Measurements from ENCODE around the gene FURIN.

FURIN gene

GRCh38 chr15:90876046-90876445 lies 7.7 kb downstream of the FURIN start:
- DNase-seq (ENCODE audit: extremely low read depth, low read depth), result no peak

GRCh38 chr15:90876512-90877170 lies 8.3 kb downstream of the FURIN start:
- TF ChIP-seq CTCF (IDR thresholded peaks at IDR 0.05; ENCODE audit: low read depth, low read length), result no peak
- DNase-seq (ENCODE audit: extremely low read depth, low read depth), result no peak

More at GRCh38 chr15:90876046-90876445, 7.7 kb downstream of the FURIN start:
- no peak for TF ChIP-seq CTCF (IDR thresholded peaks at IDR 0.05; ENCODE audit: low read depth, low read length)

GRCh38 chr15:90877315-90877714 lies 8.9 kb downstream of the FURIN start:
- no peak for DNase-seq (ENCODE audit: extremely low read depth, low read depth)

GRCh38 chr15:90877996-90878395 lies 9.6 kb downstream of the FURIN start:
- no peak for TF ChIP-seq CTCF (IDR thresholded peaks at IDR 0.05; ENCODE audit: low read depth, low read length)
- DNase-seq (ENCODE audit: extremely low read depth, low read depth), result no peak

More at GRCh38 chr15:90877315-90877714, 8.9 kb downstream of the FURIN start:
- no peak for TF ChIP-seq CTCF (IDR thresholded peaks at IDR 0.05; ENCODE audit: low read depth, low read length)

- no peak for TF ChIP-seq CTCF (IDR thresholded peaks at IDR 0.05; ENCODE audit: low read depth, low read length)
- no peak for DNase-seq (ENCODE audit: extremely low read depth, low read depth)
Measured at GRCh38 chr15:90878660-90879059, 10.3 kb downstream of the FURIN start.

GRCh38 chr15:90879730-90880366 lies 11.5 kb downstream of the FURIN start:
- TF ChIP-seq CTCF (IDR thresholded peaks at IDR 0.05; ENCODE audit: low read depth, low read length), result no peak
- DNase-seq (ENCODE audit: extremely low read depth, low read depth), result no peak

- no peak for TF ChIP-seq CTCF (IDR thresholded peaks at IDR 0.05; ENCODE audit: low read depth, low read length)
Measured at GRCh38 chr15:90880381-90881145, 12.2 kb downstream of the FURIN start.

More at GRCh38 chr15:90880381-90881145, 12.2 kb downstream of the FURIN start:
- DNase-seq (ENCODE audit: extremely low read depth, low read depth), result no peak

Data from AG09319 (cell line).